Stimulated activated CD8-positive, alpha-beta memory T cell treated with anti-CD3 and anti-CD28 coated beads, Interleukin-12 subunit alpha, Interleukin-12 subunit beta, amount 100 ng/mL, for 1 hour (primary cell): ENCODE measurements around the gene AIF1L.
"Not testable (repeated sequence)": the region's sequence is repeated elsewhere in the genome, so short reads cannot be mapped to it uniquely, and the experiment has no call there.

ENCODE experiments used
- DNase-seq: peaks from one replicate; pipeline ENCODE4 v3.0.0-alpha.2; 2020; ENCODE audit warnings: low read depth

Gene AIF1L

DNA sequence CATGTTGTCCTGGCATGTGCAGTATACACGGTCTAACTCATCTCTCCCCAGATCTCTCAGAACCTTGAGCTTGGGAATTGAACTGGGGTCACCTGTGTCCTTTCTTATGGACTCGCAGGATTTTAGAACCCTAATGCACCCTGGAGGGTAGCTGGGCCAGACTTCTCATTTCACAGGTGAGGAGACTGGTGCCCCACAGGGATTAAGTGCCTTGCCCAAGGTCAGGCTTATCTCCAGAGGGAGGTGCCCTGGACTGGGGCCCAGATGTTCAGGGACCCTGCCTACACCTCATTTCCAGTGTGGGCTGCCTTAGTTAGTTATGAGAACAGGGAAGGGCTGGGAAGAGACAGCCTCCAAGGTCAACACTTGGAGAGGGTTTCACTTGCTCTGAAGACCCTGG, 25.0 kb downstream of the AIF1L start:
- no peak for DNase-seq

DNA sequence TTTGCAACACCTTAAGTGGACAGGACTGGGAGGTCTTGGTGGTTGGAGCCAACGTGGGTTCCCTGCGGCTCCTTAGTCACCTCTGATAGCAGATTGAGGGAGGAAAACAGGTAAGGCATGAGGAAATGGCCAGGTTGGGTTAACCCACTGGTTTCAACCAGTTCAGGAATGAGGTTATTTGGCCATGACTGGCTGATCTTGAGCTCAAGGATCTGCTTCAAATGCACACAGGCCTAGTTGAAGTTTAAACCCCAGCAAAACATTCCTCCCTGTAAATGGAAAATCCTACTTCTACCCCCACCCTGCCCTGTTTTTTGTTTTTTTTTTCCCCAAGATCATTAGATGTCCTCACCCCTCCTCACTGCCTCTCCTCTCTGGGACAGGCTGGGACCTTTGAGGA, 25.8 kb downstream of the AIF1L start:
- no peak for DNase-seq

DNA sequence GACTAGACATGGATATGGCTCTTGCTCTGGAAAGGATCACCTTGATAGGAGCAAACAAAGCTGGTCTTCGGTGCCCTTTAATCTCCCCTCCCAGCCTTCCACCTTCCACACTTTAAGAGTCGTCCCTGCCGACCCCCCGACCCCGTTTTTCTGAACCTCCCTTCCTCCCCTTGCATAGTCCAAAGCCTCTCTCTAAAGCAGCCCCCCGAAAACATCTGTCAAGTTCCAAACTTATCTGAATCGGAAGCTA, 28.6 kb downstream of the AIF1L start:
- no peak for DNase-seq

DNA sequence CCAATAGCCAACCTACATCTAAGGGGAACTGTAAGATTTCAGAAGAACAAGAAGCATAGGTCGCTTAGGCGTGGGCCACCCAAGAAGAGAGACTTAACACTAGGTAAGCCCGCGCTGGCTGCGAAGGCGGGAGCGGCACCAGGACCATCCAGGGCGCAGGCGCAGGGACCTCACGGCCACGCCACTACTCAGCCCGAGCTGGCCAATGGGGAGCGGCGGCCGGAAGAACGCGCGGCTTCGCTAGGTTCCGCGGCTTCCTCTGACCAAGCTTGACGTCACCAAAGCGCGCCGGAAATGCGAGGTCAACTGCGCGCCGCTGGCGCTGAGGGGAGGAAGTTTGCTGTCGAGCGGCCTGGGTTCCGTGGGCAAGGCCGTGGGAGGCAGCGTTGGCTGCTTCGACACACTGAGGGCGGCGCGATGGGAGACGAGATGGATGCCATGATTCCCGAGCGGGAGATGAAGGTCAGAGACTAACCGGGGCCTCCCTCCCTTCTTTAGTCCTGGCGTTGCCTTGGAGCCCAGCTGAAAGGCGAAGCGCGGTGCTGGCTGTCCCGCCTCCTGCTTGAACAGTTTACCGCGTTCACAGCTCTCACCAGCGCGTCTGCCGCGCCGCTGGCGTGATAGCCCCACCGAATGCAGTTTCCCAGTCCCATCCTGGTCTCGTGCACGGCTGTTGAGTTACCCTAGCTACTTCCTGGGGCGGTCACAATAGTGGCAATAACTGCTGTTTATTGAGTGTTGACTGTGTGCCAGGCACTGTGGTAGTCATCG, 29.1 kb downstream of the AIF1L start, which contains the start of gene NUP214:
TSS of gene NUP214 (plus strand) at position 299 of the 771 bp plus-strand sequence. CDS start at position 418, 119 bp downstream.
- peak; percentile 100 for DNase-seq

DNA sequence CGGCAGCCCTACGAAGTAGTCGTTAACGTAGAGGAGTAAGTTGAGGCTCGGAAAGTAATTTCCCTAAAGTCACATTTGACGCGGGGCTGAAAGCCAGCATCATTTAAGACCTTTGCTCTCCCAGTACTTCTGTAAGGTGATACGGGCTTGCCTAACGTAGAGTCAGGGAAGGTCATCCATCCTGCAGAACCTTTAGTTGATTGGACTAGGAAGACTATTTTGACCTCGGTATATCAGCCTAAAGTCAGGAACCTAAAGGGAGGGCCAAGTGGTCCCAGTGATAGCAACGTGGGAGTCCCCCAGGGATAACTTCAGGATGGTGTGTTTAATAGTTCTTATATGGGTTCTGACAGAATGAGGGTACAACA, 29.7 kb downstream of the AIF1L start:
- DNase-seq = no peak

DNA sequence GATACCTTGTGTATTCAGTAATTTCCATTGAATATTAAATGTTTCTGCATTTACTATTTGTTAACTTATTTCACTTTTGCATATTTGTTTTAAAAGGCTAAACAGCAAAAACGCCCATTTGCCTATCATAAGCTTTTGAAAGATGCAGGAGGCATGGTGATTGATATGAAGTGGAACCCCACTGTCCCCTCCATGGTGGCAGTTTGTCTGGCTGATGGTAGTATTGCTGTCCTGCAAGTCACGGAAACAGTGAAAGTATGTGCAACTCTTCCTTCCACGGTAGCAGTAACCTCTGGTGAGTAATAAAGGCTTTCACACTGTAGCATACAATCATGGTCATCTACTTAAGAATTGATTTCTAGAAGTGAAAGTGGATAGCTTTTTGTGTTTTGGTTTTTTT, 32.9 kb downstream of the AIF1L start:
- DNase-seq = no peak

DNA sequence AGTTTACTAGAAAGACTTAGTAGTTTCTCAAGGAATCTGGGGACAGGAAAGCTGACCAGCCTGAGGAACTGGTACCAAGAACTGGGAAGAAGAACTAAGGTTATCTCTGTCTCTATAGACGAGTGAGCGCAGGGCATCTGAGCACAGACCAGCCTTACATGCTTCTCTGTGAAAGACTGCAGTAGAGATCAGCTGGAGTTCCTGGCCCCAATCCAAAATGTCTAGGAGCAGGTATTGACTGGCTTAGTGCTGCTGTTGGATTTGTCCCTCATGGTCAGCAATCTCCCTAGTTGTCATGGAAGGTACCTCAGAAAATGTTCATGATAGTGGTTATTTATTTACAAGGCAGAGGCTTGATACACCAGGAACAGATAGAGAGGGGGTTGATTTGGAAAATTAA, 42.3 kb downstream of the AIF1L start:
- no peak for DNase-seq

DNA sequence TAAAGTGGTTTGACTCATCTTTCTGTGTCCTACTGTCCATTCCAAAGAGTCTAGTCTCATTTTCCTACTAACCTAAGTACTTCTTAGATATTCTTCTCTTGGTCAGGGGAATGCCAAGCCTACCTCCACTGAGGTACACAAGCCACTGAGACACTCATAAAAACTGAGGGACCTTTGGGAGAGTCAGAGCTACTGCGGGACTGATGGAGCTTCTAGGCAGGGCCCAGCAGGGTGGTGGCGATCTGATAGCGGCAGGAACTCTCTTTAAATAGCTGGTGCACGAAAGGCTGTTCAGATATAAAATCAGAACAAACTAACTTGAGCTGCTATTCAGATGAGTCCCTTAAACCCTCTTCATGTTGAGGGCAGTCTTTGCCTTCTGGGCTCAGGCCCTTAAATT, 43.8 kb downstream of the AIF1L start:
- no peak for DNase-seq

DNA sequence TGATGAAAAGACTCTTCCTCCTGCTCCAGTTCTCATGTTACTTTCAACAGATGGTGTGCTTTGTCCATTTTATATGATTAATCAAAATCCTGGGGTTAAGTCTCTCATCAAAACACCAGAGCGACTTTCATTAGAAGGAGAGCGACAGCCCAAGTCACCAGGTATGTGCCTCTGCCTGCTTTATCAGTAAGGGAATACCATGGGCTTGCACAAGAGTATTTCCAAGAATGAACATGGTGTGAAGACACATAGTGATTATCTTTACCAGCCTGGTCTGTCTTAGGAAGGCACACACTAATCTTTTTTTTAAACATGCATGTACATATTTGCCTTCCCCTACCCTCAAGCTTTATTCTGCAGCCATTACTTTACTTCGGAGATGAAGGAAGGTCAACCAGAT, 44.2 kb downstream of the AIF1L start:
- no peak for DNase-seq

DNA sequence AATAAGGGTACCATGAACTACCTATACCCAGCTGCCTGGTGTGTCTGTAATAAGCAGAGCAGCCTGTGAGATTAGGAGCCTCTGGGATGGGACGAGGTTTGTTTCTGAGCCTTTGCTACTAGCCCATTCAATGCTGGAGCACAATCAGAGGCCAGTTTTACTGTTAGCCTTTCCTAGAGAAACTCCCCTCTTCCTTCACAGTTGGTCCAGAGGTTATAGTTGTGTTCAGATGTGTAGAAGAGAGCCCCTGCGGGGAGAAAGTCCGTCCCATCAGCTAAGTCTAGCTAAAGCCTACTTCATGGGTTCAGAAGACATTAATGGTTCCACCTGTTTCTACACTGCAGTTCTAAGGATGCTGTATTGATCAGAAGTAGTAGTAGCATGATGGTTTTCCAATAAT, 45.8 kb downstream of the AIF1L start:
- DNase-seq = no peak

DNA sequence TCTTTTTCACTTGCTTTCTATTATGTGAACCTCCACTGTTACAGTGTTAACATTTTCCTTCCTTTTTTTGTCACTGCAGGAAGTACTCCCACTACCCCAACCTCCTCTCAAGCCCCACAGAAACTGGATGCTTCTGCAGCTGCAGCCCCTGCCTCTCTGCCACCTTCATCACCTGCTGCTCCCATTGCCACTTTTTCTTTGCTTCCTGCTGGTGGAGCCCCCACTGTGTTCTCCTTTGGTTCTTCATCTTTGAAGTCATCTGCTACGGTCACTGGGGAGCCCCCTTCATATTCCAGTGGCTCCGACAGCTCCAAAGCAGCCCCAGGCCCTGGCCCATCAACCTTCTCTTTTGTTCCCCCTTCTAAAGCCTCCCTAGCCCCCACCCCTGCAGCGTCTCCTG, 47.9 kb downstream of the AIF1L start:
- DNase-seq = no peak

DNA sequence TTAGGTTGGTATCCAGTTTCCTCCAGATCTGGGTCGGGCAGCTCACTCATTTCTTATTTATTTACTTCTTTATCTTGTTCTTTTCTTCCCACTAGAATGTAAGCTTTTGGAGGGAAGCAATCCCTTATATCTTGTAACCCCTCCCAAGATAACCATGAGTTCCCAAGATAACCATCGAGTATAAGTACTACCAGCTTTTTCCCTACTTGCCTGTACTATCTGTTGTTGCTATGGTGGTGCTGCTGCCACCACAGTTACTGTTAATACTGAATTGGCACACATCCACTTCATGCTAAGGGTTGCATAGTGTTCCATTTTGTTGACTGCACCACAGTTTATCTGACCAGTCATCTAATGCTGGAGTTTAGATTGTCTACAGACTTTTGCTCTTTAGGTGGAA, 48.9 kb downstream of the AIF1L start:
- DNase-seq = no peak

DNA sequence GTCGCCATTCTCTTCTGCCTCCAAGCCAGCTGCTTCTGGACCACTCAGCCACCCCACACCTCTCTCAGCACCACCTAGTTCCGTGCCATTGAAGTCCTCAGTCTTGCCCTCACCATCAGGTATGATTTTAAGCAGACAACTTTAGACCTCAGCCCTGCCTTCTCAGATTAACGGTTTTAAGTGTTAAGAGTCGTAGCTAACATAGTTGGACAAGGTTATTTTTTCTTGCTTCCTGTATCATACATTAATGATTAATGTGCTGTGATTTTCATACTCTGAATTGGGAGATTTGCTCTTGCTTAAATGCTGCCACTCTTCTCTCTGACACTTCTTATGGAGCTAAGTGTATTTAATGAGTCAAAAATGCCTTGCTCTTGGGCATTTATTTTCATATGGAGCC, 49.9 kb downstream of the AIF1L start:
- DNase-seq = no peak

DNA sequence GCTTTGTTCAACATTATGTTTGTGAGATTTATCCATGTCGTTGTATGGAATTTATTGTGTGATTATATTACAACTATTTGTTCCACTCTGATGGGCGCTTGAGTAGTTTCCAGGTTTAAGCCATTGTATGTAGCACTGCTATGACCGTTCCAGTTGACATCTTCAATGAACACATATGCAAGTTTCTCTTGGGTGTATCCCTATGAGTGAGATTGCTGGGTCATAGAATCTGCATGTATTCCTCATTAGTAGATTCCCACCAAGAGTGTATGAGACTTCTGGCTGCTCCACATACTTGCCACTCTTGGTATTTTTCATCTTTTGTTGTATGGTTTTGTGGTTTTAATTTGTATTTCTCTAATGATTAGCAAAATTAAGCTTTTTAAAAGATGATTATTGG, 51.9 kb downstream of the AIF1L start:
- no peak for DNase-seq

DNA sequence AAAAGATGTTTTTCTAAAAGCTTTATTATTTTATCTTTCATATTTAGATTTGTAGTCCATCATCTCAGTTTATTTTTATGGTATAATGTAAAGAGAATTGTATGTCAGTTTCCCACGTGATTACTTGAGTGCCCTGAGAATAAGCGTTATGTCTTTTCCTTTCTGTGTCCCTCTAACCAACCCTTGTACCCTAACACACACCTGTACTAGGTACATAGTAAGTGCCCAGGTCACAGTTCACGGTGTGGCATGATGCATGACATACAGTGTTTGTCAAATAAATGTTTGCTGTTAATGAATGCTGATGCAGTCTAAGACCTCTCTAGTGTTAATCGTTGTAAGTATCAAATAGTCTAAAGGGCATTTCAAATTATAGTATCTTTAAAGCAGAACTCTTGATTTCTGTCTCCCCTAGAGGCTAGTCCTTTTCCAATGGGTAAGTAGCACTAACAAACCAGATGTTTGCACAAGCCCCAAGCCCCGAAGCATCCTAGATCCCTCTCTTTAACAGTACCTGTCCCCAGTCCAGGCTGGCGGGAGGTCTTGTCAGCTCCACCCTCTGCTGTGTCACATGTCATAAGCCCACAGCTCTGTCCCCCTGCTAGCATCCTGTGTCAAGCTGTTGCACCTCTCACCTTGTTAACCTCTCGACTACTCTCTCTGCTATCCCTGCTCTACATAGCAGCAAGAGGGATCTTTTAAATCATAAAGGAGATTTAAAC, 52.8 kb downstream of the AIF1L start:
- no peak for DNase-seq

DNA sequence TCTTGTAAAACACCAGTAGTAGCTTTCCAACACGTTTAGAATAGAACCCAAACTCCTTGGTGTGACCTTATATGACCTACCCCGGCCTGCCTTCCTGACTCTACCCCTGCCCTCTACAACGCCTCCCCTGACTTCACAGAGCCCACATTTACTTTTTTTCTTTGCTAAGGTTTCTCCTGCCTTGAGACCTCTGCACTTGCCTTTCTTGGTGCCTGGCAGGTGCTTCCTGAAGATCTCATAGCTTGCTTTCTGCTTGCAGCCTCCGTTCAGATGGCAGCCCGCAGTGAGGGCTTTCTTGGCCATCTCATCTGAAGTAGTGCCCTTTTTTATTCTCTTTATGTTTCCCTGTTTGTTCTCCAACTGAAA, 53.3 kb downstream of the AIF1L start:
- DNase-seq = no peak

DNA sequence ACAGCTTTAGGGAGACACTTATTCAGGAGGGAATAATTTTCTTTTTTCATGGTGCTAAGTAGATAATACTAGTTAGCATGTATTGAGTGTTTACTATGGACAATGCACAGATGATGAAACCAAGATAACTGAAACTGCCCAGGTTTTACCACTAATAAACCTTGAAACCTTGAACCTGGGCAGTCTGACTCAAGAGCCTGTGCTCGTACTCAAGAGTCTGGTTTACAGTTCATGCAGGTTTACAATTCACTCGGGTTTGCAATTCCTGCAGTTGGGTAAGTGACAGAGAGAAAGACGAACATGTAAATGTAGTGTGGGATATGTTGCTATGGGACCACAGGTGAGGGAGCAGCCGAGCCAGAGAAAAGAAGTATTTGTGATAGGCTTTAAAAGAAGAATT, 57.3 kb downstream of the AIF1L start:
- no peak for DNase-seq

DNA sequence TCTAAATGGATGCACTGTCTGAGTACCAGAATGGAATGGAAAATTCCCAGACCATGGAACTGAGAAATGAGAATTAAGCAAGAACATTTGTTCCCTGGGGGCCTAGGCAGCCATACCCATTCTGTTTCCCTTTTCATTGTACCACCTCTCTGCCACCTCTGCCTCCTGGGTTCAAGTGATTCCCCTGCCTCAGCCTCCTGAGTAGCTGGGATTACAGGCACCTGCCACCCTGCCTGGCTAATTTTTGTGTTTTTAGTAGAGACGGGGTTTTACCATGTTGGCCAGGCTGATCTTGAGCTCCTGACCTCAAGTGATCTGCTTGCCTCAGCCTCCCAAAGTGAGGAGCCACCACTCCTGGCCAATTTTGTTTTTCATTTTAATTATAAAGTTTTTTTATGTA, 62.3 kb downstream of the AIF1L start:
- not testable (repeated sequence) for DNase-seq

DNA sequence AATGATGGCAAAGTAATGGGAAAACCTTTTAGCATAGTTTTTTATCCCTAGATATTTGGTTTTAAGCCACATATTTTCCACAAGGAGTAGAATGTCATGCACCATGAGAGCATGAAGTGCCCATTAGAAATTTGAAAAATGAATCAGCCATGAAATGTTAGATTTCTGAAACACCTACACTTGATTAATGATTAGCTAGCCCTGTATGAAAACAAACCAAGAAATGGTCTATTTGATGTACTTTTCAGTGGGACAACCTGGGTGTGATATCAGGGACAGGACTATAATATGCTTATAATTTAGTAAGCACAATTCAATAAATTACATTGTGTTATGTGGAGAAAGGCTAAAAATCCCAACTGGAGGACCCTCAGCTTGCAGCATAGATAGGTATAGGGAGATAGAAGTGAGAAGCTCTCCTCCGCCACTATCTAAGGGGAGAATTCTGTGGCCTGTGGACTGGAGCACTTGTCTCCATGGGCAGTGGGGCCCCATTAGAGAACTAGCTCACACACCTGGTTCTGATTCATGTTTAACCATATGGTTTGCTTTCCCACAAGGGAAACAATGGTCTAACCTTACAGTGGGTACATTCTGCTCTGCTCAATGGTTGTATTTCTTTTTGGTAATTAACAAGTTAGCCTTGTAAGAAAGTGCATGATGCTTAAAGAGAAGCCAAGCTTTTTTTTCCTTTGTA, 64.2 kb downstream of the AIF1L start:
- DNase-seq = no peak

DNA sequence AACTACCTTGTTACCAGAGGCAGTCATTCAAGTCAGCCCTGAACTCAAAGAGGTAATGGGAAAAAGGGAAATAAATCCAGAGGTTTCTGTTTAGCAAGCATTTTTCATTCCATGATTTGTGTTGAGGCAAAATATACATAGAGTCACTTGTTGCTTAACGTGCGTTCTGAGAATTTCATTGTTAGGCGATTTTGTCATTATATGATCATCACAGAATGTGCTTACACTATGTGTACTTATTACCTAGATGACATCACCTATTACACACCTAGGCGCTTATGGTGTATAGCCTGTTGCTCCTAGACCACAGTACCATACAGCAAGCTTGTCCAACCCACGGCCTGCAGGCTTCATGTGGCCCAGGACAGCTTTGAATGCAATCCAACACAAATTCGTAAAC, 65.3 kb downstream of the AIF1L start:
- DNase-seq = no peak

DNA sequence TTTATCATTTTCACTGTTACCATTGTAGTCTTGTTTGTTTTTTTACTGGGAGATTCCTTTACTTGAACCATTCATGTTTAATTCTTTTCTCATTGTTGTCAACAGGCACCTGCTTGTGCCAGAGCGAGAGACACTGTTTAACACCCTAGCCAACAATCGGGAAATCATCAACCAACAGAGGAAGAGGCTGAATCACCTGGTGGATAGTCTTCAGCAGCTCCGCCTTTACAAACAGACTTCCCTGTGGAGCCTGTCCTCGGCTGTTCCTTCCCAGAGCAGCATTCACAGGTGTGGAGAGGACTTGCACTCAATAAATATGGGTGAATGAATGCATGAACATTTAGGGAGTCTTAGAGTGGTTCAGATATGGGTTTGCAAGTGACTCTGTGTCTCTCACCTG, 66.6 kb downstream of the AIF1L start:
- no peak for DNase-seq

DNA sequence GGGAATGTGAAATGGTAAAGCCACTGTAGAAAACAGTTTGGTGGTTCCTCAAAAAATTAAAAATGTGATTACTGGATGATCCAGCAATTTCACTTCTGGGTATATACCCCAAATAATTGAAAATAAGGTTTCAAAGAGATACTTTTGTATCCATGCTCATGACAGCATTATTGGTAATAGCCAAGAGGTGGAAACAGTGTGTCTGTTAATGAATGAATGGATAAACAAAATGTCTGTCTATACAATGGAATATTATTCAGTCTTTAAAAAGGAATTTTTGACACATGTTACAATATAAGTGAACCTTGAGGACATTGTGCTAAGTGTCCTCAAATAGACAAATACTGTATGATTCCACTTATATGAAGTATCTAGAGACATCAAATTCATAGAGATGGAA, 69.2 kb downstream of the AIF1L start:
- no peak for DNase-seq

DNA sequence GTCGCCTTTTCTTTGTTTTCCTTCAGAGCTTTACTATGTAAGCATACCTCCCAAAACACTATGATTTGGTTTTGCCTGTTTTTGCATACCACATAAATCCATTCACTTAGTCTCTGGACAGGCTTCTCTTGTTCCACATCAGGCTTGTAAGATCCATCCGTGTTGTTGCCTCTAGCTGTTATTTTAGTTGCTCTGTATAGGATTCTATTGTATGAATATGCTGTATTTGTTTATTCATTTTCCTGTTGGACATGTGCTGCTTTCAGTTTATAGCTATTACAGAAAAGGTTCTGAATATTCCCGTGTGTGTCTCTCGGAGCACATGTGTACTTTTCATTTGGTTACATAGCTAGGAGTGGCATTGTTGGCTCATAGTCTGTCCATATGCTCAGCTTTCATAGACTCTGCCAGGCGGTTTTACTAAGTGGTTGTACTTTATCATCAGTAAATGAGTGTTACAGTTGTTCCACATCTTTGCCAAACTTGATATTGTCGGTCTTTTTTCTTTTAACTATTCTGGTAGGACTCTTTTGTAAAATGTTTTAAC, 70.9 kb downstream of the AIF1L start:
- no peak for DNase-seq
